HepG2 (cell line): ENCODE measurements around the gene DNTTIP2. TPM values are rescaled to one million over a fixed set of nuclear protein-coding genes. Genes with fewer than 3 reads are reported as not detected.

Source experiments
- ATF7 ChIP-seq, 2 experiments: fragments of 450-650 bp in 1 of 2; sonication (generic) in 1 of 2; formaldehyde crosslinking in 1 of 2; IDR thresholded peaks; 2 replicates each; pipeline versions ENCODE4 v1.4.0 to v1.6.1; 2016 to 2020; ENCODE audit warnings: antibody characterized with exemption in 1 of 2, mild to moderate bottlenecking in 1 of 2, missing genetic modification reagents in 1 of 2
- CENPT ChIP-seq: sonication (generic); formaldehyde crosslinking; IDR thresholded peaks from 2 replicates; pipeline ENCODE4 v1.8.0; 2022; ENCODE audit warnings: low read depth, mild to moderate bottlenecking, moderate library complexity, missing genetic modification reagents
- DMTF1 ChIP-seq: sonication (generic); formaldehyde crosslinking; IDR thresholded peaks from 2 replicates; pipeline ENCODE4 v1.4.0; 2020; ENCODE audit warnings: mild to moderate bottlenecking, missing genetic modification reagents
- GPN1 ChIP-seq: sonication (generic); formaldehyde crosslinking; IDR thresholded peaks from 2 replicates; pipeline ENCODE4 v1.5.1; 2020; ENCODE audit warnings: missing genetic modification reagents, borderline replicate concordance
- IRX3 ChIP-seq: sonication (generic); formaldehyde crosslinking; IDR thresholded peaks from 2 replicates; pipeline ENCODE4 v1.8.1; 2023; ENCODE audit warnings: mild to moderate bottlenecking, low read depth, missing genetic modification reagents, borderline replicate concordance
- KLF9 ChIP-seq: IDR thresholded peaks from 2 replicates; pipeline ENCODE4 v1.6.1; 2016; ENCODE audit warnings: low read depth
- KMT2A ChIP-seq: sonication (generic); formaldehyde crosslinking; IDR thresholded peaks from 2 replicates; pipeline ENCODE4 v1.4.0; 2020; ENCODE audit warnings: missing genetic modification reagents
- PRPF4 ChIP-seq: fragments of 200-400 bp; formaldehyde crosslinking; IDR thresholded peaks from 2 replicates; pipeline ENCODE4 v1.6.1; 2016; ENCODE audit warnings: low read length, low read depth; ENCODE audit not compliant: poor library complexity, severe bottlenecking
- RBM39 ChIP-seq: fragments of 200-400 bp; formaldehyde crosslinking; IDR thresholded peaks from one replicate; pipeline ENCODE4 v1.6.1; 2018; ENCODE audit warnings: antibody characterized with exemption, mild to moderate bottlenecking, low read depth, low read length; ENCODE audit not compliant: poor library complexity, severe bottlenecking
- REL ChIP-seq: sonication (generic); formaldehyde crosslinking; conservative IDR thresholded peaks from 2 replicates; pipeline ENCODE4 v1.8.0; 2022; ENCODE audit warnings: mild to moderate bottlenecking, missing genetic modification reagents, moderate library complexity
- RXRA ChIP-seq: sonication (generic); formaldehyde crosslinking; IDR thresholded peaks from 2 replicates; pipeline ENCODE4 v1.5.1; 2020; ENCODE audit warnings: missing genetic modification reagents
- TAF1 ChIP-seq: sonication (generic); formaldehyde crosslinking; IDR thresholded peaks from 2 replicates; pipeline ENCODE4 v1.4.0; 2020; ENCODE audit warnings: missing genetic modification reagents
- THAP9 ChIP-seq: sonication (generic); formaldehyde crosslinking; IDR thresholded peaks from 2 replicates; pipeline ENCODE4; 2020; ENCODE audit warnings: missing genetic modification reagents, mild to moderate bottlenecking, borderline replicate concordance
- ZNF407 ChIP-seq: sonication (generic); formaldehyde crosslinking; IDR thresholded peaks from one replicate; pipeline ENCODE4 v1.5.1; 2020; ENCODE audit warnings: mild to moderate bottlenecking, missing genetic modification reagents; ENCODE audit errors: not compliant biosample characterization
- ZNF7 ChIP-seq: IDR thresholded peaks from 2 replicates; pipeline ENCODE4 v1.6.1; 2016; ENCODE audit warnings: missing biosample characterization, missing genetic modification reagents
- polyA plus RNA-seq, 8 experiments: library from polyadenylated mRNA; depleted of rRNA in 3 of 8; stranded (reverse) in 7 of 8; unstranded in 1 of 8; fragments of >200 nt; fragmentation: Illumina TruSeq in 4 of 8; extraction: Trizol in 4 of 8; gene quantifications; 2 replicates each; pipeline versions ENCODE4 v1.2.1 to v1.2.3, GENCODE V29; 2011 to 2016; ENCODE audit warnings: low read depth in 4 of 8, missing spikeins in 1 of 8, mixed read lengths in 1 of 8; ENCODE audit not compliant: insufficient read depth in 1 of 8
- total RNA-seq, 5 experiments: library from RNA; depleted of rRNA; stranded (reverse); fragments of >200 nt; fragmentation: Illumina TruSeq; extraction: Trizol; gene quantifications; 2 replicates each; pipeline ENCODE4 v1.2.3, GENCODE V29; 2016; ENCODE audit warnings: low read depth in 1 of 5

Gene DNTTIP2
- total and polyA plus RNA-seq, 2 of the 13 experiments (the other 11 are each of a cell fraction or from before 2014, with no cell fraction given): 11.4 to 63.3 TPM

- TF ChIP-seq RBM39: no peak
- TF ChIP-seq RXRA (CRISPR knock-in tag): peak; percentile 69; the same call in 1 of the 2 replicates
- peak; percentile 58; the same call in 1 of the 2 replicates for TF ChIP-seq KMT2A (CRISPR knock-in tag)
- TF ChIP-seq CENPT: no peak
- no peak for TF ChIP-seq KLF9
- TF ChIP-seq PRPF4: no peak
- TF ChIP-seq IRX3: no peak
- TF ChIP-seq ZNF407 (CRISPR knock-in tag): no peak
- no peak for TF ChIP-seq REL (CRISPR knock-in tag)
- no peak for TF ChIP-seq ZNF7
- no peak for TF ChIP-seq THAP9 (CRISPR knock-in tag)
- no peak for TF ChIP-seq GPN1 (CRISPR knock-in tag)
- TF ChIP-seq TAF1 (CRISPR knock-in tag): no peak
- no peak for TF ChIP-seq DMTF1 (CRISPR knock-in tag)
- TF ChIP-seq ATF7 (IDR thresholded peaks at IDR 0.05): peak; percentile 48; the same call in 1 of the 2 replicates
- no peak for TF ChIP-seq ATF7 (CRISPR knock-in tag; IDR thresholded peaks at IDR 0.05)
These were observed 51.2 kb downstream of the DNTTIP2 start (continued) for GRCh38 chr1:93827633-93828366.
